ENCODE measurements around the gene OLIG3. TPM values are rescaled to one million over a fixed set of nuclear protein-coding genes. Genes with fewer than 3 reads are reported as not detected.
A peak's percentile ranks its signal among the peaks of the same experiment; 100 is the strongest.

Gene OLIG3
- total RNA-seq, 3 donors from 2014 or later: not detected

GRCh38 chr6:137494988-137495702 lies 951 bp upstream of the OLIG3 start:
- Histone ChIP-seq H3K4me3 (no peak overlapping the region), H3K4me1 (ENCODE audit: low read depth) (peaks cover 18% of the 10 kb centered on the region), H3K36me3 (ENCODE audit: low read depth) (no peaks in the 10 kb centered on the region), H3K9me3 (no peaks in the 10 kb centered on the region)
- ATAC-seq (no peak), DNase-seq (no peak)
- intact Hi-C loops (cut with DNase I, micrococcal nuclease): no loop called here
- TF ChIP-seq, protein P1, sequence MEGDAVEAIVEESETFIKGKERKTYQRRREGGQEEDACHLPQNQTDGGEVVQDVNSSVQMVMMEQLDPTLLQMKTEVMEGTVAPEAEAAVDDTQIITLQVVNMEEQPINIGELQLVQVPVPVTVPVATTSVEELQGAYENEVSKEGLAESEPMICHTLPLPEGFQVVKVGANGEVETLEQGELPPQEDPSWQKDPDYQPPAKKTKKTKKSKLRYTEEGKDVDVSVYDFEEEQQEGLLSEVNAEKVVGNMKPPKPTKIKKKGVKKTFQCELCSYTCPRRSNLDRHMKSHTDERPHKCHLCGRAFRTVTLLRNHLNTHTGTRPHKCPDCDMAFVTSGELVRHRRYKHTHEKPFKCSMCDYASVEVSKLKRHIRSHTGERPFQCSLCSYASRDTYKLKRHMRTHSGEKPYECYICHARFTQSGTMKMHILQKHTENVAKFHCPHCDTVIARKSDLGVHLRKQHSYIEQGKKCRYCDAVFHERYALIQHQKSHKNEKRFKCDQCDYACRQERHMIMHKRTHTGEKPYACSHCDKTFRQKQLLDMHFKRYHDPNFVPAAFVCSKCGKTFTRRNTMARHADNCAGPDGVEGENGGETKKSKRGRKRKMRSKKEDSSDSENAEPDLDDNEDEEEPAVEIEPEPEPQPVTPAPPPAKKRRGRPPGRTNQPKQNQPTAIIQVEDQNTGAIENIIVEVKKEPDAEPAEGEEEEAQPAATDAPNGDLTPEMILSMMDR (IDR thresholded peaks at IDR 0.05): no peak

GRCh38 chr6:137493218-137494038 lies 766 bp downstream of the OLIG3 start:
- no peak overlapping the region for H3K4me3 ChIP-seq
- no peaks in the 10 kb centered on the region for H3K9me3 ChIP-seq
- DNase-seq (peak; percentile 39 to 60 (median 57)), ATAC-seq (peak; percentile 65)
- H3K4me1 ChIP-seq (ENCODE audit: low read depth): peaks cover 18% of the 10 kb centered on the region
- TF ChIP-seq, protein P1 (IDR thresholded peaks at IDR 0.05): no peak
- H3K36me3 ChIP-seq (ENCODE audit: low read depth): no peaks in the 10 kb centered on the region
- intact Hi-C loops (cut with DNase I, micrococcal nuclease): no loop called here

DNA sequence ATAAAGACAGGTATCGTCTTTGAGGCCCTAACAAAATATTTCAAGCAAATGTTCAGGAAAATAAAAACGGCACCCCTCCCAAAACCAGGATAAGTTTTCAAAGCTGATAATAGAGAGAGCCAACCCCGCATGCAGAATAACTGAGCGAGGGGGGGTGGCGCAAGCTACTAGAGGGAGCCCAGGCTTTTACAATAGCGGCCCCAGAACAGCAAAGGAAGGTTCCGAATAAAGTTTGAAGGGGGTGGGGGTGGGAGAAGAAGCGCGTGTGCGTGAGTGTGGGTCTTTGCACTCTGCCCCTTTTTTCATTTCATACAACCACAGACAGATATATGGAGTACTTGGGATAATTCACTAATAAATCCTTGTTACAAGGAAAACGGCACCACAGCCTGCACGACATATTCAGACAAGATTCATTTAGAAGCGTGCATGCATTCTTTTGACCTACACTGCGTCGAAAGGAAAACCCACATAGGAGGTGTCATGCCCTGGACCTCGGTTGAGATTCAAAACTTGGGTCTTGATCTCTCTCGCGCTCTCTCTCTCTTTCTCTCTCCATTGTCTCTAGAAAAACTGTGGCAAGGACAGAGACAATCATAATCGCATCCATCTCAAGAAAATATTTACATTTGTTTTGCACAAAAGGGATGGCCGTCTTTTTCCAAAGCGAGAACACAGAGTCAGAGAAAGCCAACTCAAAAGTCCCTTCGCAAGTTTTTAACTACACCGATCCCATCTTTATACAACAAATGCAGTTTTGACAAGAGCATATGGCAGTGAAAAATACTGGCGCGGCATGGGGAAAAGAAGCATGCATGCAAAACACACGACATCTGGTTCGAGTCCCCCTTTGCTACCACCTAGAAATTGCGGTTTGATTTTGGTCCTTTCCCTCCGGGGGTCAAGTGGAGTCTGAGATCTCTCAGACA lies 1.6 kb downstream of the OLIG3 start:
- TF ChIP-seq, protein P1 (IDR thresholded peaks at IDR 0.05): no peak
- Histone ChIP-seq H3K36me3 (ENCODE audit: low read depth) (no peaks in the 10 kb centered on the region), H3K4me1 (ENCODE audit: low read depth) (peaks cover 10% of the 10 kb centered on the region), H3K4me3 (no peak overlapping the region), H3K9me3 (no peaks in the 10 kb centered on the region)
- ATAC-seq (no peak), DNase-seq (no peak)
- intact Hi-C loops (cut with DNase I, micrococcal nuclease): no loop called here

GRCh38 chr6:137491478-137491877 lies 2.7 kb downstream of the OLIG3 start:
- Histone ChIP-seq H3K4me3 (no peak overlapping the region), H3K36me3 (ENCODE audit: low read depth) (no peaks in the 10 kb centered on the region), H3K4me1 (ENCODE audit: low read depth) (peaks cover 8% of the 10 kb centered on the region), H3K9me3 (no peaks in the 10 kb centered on the region)
- DNase-seq: no peak
- ATAC-seq: no peak
- intact Hi-C loops (cut with DNase I, micrococcal nuclease): no loop called here
- TF ChIP-seq, protein P1 (IDR thresholded peaks at IDR 0.05): no peak

- H3K36me3 ChIP-seq (ENCODE audit: low read depth): no peaks in the 10 kb centered on the region
- DNase-seq (no peak), ATAC-seq (no peak)
- peaks cover 8% of the 10 kb centered on the region for H3K4me1 ChIP-seq (ENCODE audit: low read depth)
- no peak overlapping the region for H3K4me3 ChIP-seq
- TF ChIP-seq, protein P1 (IDR thresholded peaks at IDR 0.05): no peak
- no peaks in the 10 kb centered on the region for H3K9me3 ChIP-seq
- intact Hi-C loops (cut with DNase I, micrococcal nuclease): no loop called here
Observed at GRCh38 chr6:137490961-137491360, 3.2 kb downstream of the OLIG3 start.
